Activated naive CD4-positive, alpha-beta T cell treated with anti-CD3 and anti-CD28 coated beads, Interleukin-2, amount 10 ng/mL, durations not matched to agents 7 days and 5 days (primary cell): Measurements from ENCODE around the gene EFCAB6.

Experiments used
- CTCF ChIA-PET: fragments of 350-600 bp; sonication (Branson Sonifier 250); formaldehyde crosslinking; loops from one replicate; lab custom pipeline; 2021; ENCODE audit warnings: antibody characterized with exemption; lab: Charles Lee
- DNase-seq: peaks from one replicate; pipeline ENCODE4 v3.0.0-alpha.2; 2020
- H3K27ac Mint-ChIP-seq: one replicate; pipeline ENCODE4 v1.8.0; 2021; ENCODE audit warnings: mild to moderate bottlenecking, moderate library complexity, mixed read lengths
- H3K27me3 Mint-ChIP-seq: one replicate; pipeline ENCODE4 v1.8.0; 2021; ENCODE audit warnings: mild to moderate bottlenecking, mixed read lengths
- H3K36me3 Mint-ChIP-seq: one replicate; pipeline ENCODE4 v1.8.0; 2021; ENCODE audit warnings: mixed read lengths
- H3K4me1 Mint-ChIP-seq: one replicate; pipeline ENCODE4 v1.8.0; 2021; ENCODE audit warnings: mixed read lengths
- H3K4me3 Mint-ChIP-seq: one replicate; pipeline ENCODE4 v1.8.0; 2021; ENCODE audit warnings: mild to moderate bottlenecking, moderate library complexity, mixed read lengths
- H3K9me3 Mint-ChIP-seq: one replicate; pipeline ENCODE4 v1.8.0; 2021; ENCODE audit warnings: mixed read lengths

EFCAB6 gene

DNA sequence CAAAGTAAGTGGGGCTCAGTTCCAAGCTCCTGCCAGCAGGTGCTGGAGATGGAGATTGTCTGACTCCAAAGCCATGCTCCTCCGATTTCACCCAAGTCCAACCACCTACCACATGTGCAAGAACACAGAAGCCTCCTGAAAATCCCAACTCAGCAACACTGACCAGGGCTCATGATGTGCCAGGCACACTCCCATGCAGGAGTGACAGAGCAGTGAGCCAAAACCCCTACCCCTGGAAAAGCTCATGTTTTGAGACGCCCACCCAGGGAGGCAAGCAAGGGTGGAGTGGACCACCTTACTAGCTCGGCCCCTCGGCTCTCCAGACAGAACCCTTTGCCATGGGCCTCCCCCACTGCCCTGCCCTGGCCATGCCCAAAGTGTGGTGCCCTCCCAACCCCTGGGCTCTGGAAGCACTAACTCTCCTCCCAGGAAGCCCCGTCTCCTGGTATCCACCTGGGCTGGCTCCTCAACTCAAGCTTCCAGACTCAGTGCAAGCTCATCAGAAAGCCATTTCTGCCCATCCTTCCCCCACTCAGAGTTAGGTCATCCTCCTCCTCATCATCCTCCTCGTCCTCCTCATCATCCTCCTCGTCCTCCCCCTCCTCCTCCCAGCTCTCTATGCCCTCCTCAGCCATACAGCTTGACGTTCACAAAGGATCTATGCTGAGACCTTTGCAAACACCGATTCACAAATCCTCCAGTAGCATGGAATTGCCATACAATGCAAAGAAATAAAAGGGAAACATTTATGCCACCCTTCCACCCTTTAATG lies 245.4 kb downstream of the EFCAB6 start:
- peak overlapping the region; percentile 45 for H3K27ac Mint-ChIP-seq
- peaks cover 8% of the 10 kb centered on the region for H3K27me3 Mint-ChIP-seq
- DNase-seq: no peak

DNA sequence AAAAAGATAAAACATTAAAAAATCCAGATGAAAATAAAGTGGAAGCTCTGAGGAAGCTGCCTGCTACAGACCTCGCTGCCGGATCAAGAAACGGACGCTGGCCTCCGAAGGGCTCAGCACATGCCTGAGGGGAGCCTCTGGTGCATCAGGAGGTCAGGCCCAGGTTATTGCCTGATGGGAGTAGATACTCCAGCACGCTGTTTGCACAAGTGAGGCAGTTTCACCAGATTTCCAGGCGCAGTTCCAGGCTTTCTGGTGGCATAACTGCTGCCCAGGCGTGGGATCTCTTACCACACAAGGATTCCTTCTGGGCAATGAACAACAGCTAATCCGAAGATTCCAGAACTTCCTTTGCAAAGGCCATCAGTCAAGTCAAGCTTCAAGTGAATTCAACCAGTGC lies 246.1 kb downstream of the EFCAB6 start:
- CTCF ChIA-PET: no interaction called here
- Mint-ChIP-seq H3K4me1 (no peaks in the 10 kb centered on the region), H3K27ac (no peak overlapping the region), H3K4me3 (no peak overlapping the region), H3K36me3 (no peaks in the 10 kb centered on the region), H3K27me3 (peaks cover 8% of the 10 kb centered on the region), H3K9me3 (no peaks in the 10 kb centered on the region)
- no peak for DNase-seq

More for the DNA sequence above, 245.4 kb downstream of the EFCAB6 start:
- Mint-ChIP-seq H3K4me3 (no peak overlapping the region), H3K9me3 (no peaks in the 10 kb centered on the region), H3K4me1 (no peaks in the 10 kb centered on the region), H3K36me3 (no peaks in the 10 kb centered on the region)
- CTCF ChIA-PET: no interaction called here

DNA sequence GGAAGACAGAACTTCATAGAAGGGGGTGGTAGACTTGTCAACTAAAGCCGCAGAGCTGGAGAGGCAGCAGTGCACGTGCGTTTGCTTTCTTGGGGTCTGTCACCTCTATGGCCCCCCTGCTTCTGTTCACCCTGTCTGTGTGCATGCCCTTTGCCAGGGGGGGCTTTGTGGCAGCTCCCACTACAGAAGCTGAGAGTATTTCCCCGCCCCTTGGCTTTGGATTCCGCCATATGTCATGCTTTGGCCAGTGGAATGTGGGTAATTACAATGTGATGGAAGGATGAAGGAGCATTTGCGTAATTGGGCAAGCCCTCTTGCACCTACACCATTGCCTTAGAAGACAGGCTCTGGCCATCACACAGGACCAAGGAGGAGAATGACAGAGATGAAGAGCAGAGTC lies 247.2 kb downstream of the EFCAB6 start:
- H3K27ac Mint-ChIP-seq: no peak overlapping the region
- no peaks in the 10 kb centered on the region for H3K36me3 Mint-ChIP-seq
- H3K4me3 Mint-ChIP-seq: no peak overlapping the region
- CTCF ChIA-PET: no interaction called here
- DNase-seq: no peak
- no peaks in the 10 kb centered on the region for H3K4me1 Mint-ChIP-seq
- H3K27me3 Mint-ChIP-seq: peaks cover 8% of the 10 kb centered on the region
- H3K9me3 Mint-ChIP-seq: no peaks in the 10 kb centered on the region

DNA sequence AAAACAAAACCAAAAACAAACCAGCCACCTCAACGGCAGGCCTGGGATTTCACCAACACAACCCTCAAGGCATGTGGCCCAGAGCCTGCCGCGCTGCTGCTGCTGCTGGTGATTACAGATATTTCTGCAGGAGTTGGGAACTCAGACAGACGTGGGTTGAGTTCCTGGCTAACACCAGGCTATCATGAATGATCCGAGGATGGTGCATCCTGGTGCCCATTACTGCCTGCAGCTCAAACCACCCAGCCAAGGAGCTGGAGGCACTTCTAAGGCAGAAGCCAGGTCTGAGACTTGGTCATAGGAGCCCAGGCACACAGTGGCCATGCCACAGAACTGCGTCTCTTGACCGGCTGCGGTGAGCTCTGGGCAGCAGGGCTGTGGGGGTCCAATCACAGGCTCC lies 248.5 kb downstream of the EFCAB6 start:
- DNase-seq: no peak
- Mint-ChIP-seq H3K4me3 (no peak overlapping the region), H3K27me3 (peaks cover 8% of the 10 kb centered on the region), H3K9me3 (peaks cover 2% of the 10 kb centered on the region), H3K36me3 (no peaks in the 10 kb centered on the region), H3K4me1 (no peaks in the 10 kb centered on the region), H3K27ac (no peak overlapping the region)
- CTCF ChIA-PET: no interaction called here

DNA sequence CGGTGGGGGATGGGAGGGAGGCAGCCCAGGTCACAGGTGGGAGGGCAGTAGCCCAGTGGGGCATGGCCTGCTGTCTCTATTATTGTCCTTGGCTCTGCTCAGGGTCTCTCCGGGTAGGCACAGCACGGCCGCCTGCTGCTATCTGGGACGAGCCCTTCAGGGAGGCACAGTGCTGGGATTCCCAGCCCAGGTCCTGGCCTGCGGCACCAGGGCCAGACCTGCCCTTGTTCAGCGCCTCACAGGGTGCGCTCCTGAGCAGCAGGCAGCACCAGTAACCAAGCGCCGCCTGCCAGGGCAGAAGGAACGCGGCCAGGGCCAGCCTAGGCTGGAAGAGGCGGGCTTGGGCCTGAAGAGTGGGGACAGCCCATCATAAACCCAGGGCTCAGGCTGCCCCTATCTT lies 249.3 kb downstream of the EFCAB6 start:
- H3K27me3 Mint-ChIP-seq: peaks cover 8% of the 10 kb centered on the region
- H3K4me1 Mint-ChIP-seq: no peaks in the 10 kb centered on the region
- H3K4me3 Mint-ChIP-seq: no peak overlapping the region
- CTCF ChIA-PET: no interaction called here
- DNase-seq: no peak
- no peaks in the 10 kb centered on the region for H3K36me3 Mint-ChIP-seq
- H3K27ac Mint-ChIP-seq: no peak overlapping the region
- peaks cover 2% of the 10 kb centered on the region for H3K9me3 Mint-ChIP-seq

DNA sequence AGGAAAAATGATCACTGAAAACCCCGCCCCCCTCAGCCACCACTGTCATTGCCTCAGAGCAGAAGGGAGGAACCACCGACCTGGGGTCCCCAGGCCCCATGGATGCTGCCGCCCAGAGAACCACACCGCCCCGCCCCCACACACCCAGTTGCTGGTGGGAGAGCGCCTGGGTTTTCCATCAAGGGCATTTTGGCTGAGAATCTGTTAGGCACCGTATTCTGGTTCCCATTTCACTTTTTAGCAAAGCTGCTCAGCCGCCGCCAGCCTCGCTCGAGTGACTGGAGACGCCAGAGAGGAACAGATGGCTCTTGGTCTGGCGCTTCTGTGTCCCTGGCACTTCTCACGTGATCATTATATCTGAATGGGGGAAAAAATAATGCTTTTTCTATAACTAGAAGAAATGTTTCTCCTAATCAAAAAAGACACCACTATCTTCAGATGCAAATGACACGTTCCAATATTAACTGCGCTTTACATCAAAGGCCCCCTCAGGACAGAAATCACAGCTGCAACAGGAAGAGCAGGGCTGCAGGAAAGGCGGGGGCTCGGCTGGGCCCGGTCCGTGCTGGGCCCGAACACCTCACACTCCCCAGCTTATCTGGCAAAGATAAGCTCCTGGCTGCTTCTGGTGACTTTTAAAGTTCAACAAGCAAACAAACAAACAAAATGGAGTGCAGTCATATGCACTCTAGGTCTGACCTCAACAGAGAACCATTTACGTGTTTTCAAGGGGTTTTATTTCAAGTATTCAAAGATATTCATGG lies 250.5 kb downstream of the EFCAB6 start:
- Mint-ChIP-seq H3K27me3 (peaks cover 7% of the 10 kb centered on the region), H3K36me3 (no peaks in the 10 kb centered on the region), H3K9me3 (peaks cover 2% of the 10 kb centered on the region), H3K27ac (no peak overlapping the region), H3K4me1 (no peaks in the 10 kb centered on the region), H3K4me3 (no peak overlapping the region)
- DNase-seq: no peak
- CTCF ChIA-PET: no interaction called here

DNA sequence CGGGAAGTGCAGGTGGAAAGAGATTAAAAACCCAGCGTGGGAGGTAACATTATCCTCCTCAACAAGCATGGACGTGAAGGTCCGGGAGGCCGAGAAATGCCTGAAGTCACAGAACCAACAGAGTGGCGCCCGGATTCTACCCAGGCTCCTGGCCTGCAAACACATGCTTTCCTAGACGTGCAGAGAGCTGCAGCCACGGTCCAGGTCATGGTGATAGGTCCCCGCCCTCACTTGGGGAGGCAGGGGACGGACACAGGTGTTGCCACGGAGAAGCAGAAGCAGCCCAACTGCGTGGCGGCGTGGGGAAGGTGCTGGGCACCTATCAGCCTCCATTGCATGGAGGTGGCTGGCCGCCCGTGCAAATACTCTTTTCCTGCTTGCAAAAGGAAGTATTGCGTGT lies 251.5 kb downstream of the EFCAB6 start:
- DNase-seq: no peak
- H3K9me3 Mint-ChIP-seq: peaks cover 2% of the 10 kb centered on the region
- H3K4me3 Mint-ChIP-seq: no peak overlapping the region
- H3K27me3 Mint-ChIP-seq: peaks cover 5% of the 10 kb centered on the region
- no peaks in the 10 kb centered on the region for H3K4me1 Mint-ChIP-seq
- no peaks in the 10 kb centered on the region for H3K36me3 Mint-ChIP-seq
- CTCF ChIA-PET: interaction anchor here (0.6 kb wide), 1 partner anchor 442 kb away, joined by 3 read pairs; no protein-coding TSS in a partner anchor
- H3K27ac Mint-ChIP-seq: no peak overlapping the region

DNA sequence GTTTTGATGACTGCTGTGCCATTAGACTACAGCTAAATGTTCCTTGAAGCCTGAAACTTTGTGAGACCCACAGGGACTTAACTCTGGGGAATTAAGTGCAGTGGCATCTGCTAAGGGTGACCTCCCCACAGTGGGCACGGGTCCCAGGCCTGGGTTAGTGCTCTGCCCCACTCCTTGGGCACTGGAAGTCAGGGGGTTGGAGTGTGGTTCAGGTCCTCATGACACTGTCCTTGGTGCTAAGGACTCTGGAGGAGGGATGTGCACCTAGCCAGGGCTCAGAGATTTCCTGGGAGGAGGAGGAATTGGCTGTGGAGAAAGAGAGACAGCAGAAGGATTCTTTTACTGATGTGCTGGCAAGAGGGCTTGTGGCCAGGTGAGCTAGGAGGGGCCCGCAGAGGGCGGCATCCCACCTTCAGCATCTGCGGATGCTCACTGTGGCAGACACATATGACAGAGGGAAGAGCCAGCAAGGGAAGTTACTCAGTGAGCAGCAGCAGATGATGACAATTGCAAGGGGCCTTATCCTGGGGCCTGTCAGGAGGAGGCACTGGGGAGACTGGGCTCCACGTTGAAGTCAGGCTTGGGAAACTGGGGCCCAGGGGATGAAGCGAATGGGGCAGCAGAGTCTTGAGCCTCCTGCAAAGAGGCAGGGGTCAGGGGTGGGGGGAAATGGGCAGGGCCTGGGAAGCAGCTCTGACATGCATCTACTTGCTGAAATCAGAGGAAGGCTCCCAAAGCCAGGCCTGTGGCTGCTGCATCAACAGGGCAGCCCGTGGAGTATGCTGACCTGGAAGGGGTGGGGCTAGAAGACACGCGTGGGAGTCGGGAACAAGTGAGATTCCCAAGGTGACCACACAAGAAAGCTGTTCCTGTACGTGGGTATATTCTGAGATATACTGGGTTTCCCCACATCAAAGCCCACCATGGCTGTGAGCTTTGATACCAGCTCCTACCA lies 256.3 kb downstream of the EFCAB6 start:
- no peak overlapping the region for H3K4me3 Mint-ChIP-seq
- CTCF ChIA-PET: no interaction called here
- H3K36me3 Mint-ChIP-seq: no peaks in the 10 kb centered on the region
- peaks cover 7% of the 10 kb centered on the region for H3K27me3 Mint-ChIP-seq
- H3K27ac Mint-ChIP-seq: no peak overlapping the region
- H3K4me1 Mint-ChIP-seq: no peaks in the 10 kb centered on the region
- H3K9me3 Mint-ChIP-seq: peaks cover 2% of the 10 kb centered on the region
- DNase-seq: no peak

DNA sequence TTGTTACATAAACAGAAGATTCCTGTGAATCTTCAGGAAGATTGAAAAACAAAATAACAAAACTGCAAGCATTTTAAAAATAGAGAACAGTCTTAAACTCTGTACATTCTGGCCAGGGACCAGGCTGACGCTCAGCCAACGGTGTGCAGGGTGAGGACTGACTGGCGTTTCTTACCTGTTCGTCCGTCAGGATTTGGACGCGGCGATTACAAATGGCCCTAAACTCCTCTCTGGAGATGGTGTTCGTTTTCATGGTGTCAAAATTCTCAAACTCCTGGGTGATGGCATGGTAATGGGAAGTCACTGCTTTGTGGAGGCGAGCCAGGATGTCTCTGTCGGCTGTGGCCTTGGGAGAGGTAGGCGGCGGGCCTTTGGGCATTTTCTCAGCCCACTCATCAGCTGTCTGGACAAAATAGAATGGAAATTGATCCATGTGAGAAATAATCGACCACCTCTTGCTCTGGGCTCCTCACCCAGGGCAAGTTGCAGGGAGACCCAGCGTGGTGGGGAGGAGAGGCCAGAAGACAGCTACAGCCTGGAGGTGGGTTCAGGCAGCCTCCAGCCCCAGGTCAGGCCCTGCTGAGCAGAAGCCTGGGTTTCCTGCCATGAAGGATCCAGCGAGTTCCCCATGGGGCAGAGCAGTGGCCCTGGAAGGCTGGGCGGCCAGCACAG lies 257.3 kb downstream of the EFCAB6 start:
- H3K27ac Mint-ChIP-seq: no peak overlapping the region
- peaks cover 7% of the 10 kb centered on the region for H3K27me3 Mint-ChIP-seq
- H3K36me3 Mint-ChIP-seq: no peaks in the 10 kb centered on the region
- H3K4me3 Mint-ChIP-seq: no peak overlapping the region
- CTCF ChIA-PET: no interaction called here
- peaks cover 2% of the 10 kb centered on the region for H3K9me3 Mint-ChIP-seq
- no peak for DNase-seq
- H3K4me1 Mint-ChIP-seq: no peaks in the 10 kb centered on the region

DNA sequence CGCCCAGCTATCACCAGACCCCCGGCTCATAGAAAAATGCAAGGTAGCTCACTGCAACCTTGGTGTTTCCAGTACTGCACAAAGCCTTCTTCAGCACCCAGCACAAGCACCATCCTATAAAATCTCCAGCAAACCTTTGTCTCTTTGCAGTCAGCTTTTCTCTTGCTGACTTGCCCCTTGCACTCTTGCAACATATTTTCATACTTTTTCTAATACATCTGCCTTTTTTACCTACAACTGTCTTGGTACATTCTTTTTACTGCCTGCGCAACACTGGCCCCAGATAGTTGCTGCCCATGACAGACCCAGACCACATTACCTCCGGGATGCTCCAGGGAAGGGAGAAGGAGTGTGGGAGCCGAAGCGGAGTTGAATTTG lies 257.9 kb downstream of the EFCAB6 start:
- Mint-ChIP-seq H3K27ac (no peak overlapping the region), H3K27me3 (peaks cover 7% of the 10 kb centered on the region), H3K4me3 (no peak overlapping the region), H3K36me3 (no peaks in the 10 kb centered on the region), H3K4me1 (no peaks in the 10 kb centered on the region), H3K9me3 (no peaks in the 10 kb centered on the region)
- CTCF ChIA-PET: no interaction called here
- DNase-seq: no peak

DNA sequence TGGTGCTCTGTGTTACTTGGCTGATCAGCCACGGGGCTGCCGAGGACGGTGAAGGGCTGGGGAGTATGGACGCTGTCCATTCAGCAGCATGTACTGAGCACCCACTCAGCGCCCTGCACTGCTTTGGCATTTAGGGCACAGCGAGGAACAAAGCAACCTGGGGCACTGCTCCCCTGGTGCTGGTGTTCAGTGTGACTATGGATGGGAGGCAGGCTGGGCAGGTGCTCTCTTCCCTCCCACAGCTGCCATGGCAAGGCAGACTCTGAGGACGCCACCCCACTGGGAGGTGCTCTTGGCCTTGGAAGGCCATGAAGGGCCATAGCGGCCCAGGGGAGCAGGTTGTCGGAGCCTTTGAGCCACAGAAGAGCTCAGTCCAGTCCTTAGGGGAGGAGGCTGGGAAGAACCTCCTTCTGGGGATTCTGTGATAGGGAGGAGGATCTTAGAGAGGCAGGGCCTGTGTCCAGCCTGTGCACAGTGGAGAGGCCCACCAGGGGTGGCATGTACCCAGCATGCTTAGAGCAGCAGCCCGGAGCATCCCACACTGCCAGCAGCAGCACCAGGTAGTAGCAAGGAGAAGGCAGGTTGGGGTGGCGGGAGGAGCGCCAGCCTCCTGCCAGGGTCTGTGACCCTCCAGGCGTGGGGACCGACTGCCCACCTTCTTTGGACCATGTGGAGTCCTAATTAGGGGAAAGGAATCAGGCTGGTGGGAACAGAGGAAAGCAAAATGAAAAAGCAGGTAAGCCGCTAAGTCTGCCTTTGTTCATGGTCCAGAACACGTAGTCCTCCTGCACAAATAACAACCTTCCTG lies 258.4 kb downstream of the EFCAB6 start:
- no peak overlapping the region for H3K27ac Mint-ChIP-seq
- CTCF ChIA-PET: no interaction called here
- H3K27me3 Mint-ChIP-seq: peaks cover 7% of the 10 kb centered on the region
- H3K4me1 Mint-ChIP-seq: no peaks in the 10 kb centered on the region
- H3K9me3 Mint-ChIP-seq: no peaks in the 10 kb centered on the region
- no peak for DNase-seq
- no peaks in the 10 kb centered on the region for H3K36me3 Mint-ChIP-seq
- H3K4me3 Mint-ChIP-seq: no peak overlapping the region

DNA sequence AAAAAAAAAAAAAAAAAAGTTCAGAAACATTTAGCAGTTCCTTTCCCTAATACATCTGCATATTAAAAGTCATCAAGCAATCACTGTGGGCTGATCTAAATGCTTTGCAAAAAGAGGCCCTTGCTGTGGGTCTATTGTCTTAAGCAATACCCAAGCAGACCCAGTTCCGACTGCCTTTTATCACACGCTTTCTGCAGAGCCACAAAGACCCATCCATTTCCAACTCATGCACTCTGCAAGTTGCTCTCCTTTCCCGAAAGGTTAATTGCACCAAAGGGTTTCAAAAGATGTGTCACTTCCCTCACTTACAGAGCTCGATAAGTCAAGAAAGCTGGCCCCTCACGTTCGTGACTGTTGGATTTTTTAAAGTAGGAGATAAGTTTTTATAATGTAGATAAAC lies 261.4 kb downstream of the EFCAB6 start:
- Mint-ChIP-seq H3K36me3 (no peaks in the 10 kb centered on the region), H3K27ac (no peak overlapping the region), H3K4me1 (no peaks in the 10 kb centered on the region), H3K27me3 (peaks cover 2% of the 10 kb centered on the region), H3K4me3 (no peak overlapping the region), H3K9me3 (no peaks in the 10 kb centered on the region)
- CTCF ChIA-PET: no interaction called here
- no peak for DNase-seq

DNA sequence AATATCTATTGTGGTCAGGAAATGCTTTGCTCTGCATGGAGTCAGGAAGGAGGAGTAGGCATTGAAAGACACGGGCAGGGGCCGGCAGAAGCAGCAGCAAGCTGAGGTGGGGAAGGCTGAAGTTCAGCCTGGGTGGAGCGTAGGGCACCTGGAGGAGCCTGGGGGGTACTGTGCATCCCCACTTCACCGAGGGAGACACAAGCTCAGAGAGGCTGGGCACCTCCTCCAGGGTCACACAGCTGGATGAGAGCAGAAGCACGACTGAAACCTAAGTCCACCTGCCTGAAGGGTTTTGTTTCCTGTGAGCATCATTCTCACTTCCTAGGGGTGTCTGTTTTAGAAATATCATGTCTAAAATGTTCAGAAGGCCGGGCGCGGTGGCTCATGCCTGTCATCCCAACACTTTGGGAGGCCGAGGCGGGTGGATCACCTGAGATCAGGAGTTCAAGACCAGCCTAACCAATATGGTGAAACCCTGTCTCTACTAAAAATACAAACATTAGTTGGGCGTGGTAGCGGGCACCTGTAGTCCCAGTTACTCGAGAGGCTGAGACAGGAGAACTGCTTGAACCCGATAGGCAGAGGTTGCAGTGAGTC lies 262.0 kb downstream of the EFCAB6 start:
- Mint-ChIP-seq H3K36me3 (no peaks in the 10 kb centered on the region), H3K9me3 (no peaks in the 10 kb centered on the region), H3K27me3 (no peaks in the 10 kb centered on the region), H3K4me3 (no peak overlapping the region), H3K4me1 (no peaks in the 10 kb centered on the region), H3K27ac (no peak overlapping the region)
- CTCF ChIA-PET: no interaction called here
- no peak for DNase-seq
